GM12892 (cell line): ENCODE measurements around the gene UBLCP1. TPM values are rescaled to one million over a fixed set of nuclear protein-coding genes. Genes with fewer than 3 reads are reported as not detected.
A peak's percentile ranks its signal among the peaks of the same experiment; 100 is the strongest.
"Not testable (repeated sequence)": the region's sequence is repeated elsewhere in the genome, so short reads cannot be mapped to it uniquely, and the experiment has no call there.

Experiments
- DNase-seq: peaks from one replicate; pipeline ENCODE4 v3.0.0; 2011; ENCODE audit not compliant: insufficient read length
- FAIRE-seq: peaks from 2 replicates; lab custom pipeline; 2011; peaks lifted over from hg19 to GRCh38; lab: Jason Lieb, UNC
- POLR2A ChIP-seq: IDR thresholded peaks from 2 replicates; pipeline ENCODE4 v1.6.1; 2011; ENCODE audit warnings: low read depth, low read length, control low read depth
- POLR2AphosphoS5 ChIP-seq: IDR thresholded peaks from 2 replicates; pipeline ENCODE4 v1.6.1; 2011; ENCODE audit warnings: low read depth, low read length, control low read depth
- TAF1 ChIP-seq: IDR thresholded peaks from 2 replicates; pipeline ENCODE4 v1.6.1; 2011; ENCODE audit warnings: low read depth, mild to moderate bottlenecking, control low read depth, low read length, borderline replicate concordance
- polyA plus RNA-seq: library from polyadenylated mRNA; unstranded; fragments of >200 nt; gene quantifications from one replicate; pipeline ENCODE4 v1.2.1, GENCODE V29; 2012; ENCODE audit warnings: missing spikeins, inconsistent platforms; ENCODE audit not compliant: missing spikeins

The UBLCP1 gene, protein sequence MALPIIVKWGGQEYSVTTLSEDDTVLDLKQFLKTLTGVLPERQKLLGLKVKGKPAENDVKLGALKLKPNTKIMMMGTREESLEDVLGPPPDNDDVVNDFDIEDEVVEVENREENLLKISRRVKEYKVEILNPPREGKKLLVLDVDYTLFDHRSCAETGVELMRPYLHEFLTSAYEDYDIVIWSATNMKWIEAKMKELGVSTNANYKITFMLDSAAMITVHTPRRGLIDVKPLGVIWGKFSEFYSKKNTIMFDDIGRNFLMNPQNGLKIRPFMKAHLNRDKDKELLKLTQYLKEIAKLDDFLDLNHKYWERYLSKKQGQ
- polyA plus RNA-seq, result 31.0 TPM

DNA sequence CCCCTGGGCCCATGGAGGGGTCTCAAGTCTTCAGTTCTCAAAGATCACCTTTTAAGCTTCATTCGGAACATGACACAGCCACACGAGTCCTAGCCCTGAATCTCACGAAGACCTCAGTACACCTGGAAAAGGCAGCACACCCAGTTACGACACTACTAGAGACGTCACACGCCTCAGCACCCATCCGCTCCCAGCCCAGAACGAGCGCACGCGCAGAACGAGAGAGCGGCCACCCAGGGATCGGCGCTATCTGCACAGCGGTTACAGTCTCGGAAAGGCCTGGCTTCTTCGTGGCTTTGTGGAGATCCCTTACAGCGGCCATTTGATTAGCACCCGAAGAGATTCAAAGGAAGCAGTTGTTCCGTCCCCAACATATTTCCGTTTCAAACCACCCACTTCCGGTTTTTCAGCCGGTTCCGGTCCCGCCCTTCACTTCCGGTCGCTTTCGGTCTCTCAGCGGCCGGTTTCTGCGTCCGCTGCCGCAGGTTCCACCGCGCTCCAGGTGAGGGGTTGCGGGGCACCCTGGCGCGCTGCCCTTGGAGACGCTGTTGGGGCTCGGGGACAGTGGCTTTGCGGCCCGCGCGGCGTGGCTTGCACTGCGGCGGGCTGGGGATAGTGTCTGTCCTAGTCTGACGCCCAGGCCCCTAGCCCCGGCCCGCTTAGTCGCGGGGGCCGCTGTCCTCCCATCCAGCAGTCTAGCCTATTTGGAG lies at the start of gene UBLCP1:
UBLCP1 (plus strand) TSS at position 432 of the 710 bp plus-strand sequence. CDS start 5,626 bp downstream, outside the sequence.
- FAIRE-seq (peak; percentile 96), DNase-seq (peak; percentile 75)
- peak; percentile 89 for TF ChIP-seq POLR2AphosphoS5
- peak; percentile 87 for TF ChIP-seq POLR2A
- TF ChIP-seq TAF1, result peak; percentile 80

DNA sequence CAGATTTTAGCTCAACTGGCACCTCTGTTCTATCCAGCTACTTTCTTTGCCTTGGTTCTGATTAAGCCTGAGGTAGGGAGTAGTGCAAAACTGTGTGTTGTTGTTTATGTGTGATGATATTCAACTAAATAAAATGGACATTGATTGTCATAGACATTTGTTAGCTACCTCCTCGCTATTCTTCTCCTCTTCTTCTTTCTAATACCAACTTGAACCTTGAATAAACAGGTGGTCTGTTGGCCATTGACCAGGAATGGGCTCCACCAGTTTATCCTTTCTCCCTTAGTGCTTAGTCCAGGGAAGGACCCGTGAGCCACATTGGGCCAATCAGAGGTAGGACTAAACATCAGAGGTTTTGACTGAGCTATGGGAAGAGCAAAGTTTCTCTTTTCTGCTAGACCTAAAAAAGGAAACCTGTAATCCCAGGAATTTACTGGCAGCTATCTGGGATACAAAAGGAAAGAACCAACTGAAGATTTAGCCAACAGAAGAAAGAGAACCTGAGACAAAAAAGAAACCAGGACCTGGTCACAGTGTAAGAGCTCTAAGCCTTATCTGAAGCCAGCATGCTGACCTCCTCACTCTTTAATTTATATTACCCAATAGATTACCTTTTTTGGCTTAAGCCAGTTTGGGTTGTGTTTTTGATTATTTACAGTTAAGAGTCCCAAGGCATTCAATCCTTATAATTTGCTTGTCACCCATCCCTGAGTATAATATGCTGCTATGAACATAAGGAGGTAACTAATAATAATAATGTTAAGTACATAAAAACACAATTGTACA lies 48.4 kb upstream of the UBLCP1 start:
- FAIRE-seq, result no peak
- no peak for TF ChIP-seq POLR2A
- no peak for DNase-seq

DNA sequence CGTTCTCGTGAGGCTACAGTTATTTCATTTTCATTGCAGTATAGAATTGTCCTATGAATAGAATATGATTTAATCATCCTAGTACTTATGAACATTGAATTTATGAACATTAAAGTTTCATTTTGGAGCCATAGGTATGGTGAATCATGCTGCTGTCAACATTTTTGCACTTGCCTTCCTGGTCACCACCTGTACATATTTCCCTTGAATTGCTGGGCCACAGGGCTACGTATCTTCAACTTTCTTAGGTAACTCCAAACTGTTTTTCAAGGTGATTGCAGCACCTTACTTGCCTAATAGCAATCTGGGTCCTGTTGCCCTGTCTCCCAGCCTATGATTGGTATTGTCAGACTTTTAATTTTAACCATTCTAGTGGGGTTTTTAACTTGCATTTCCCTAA lies 47.2 kb upstream of the UBLCP1 start:
- FAIRE-seq (no peak), DNase-seq (no peak)
- TF ChIP-seq TAF1 (no peak), POLR2A (no peak), POLR2AphosphoS5 (no peak)

DNA sequence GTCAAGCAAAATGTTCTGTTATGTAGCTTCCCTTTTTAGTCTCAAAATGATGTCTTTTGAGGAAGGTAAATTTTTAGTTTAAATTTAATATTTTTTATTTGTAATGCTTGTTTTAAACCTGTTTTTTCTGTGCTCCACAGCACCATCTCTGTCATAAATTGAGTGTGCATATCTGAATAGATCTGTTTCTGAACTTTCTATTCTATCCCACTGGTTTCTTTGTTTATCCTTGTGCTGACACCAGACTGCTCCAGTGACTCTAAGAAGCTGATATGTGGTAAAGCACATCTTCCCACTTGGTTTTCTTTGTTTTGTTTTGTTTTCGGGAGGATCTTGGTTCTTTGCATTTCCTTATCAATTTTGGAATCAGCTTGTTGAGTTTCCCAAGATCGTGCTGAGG lies 46.6 kb upstream of the UBLCP1 start:
- no peak for TF ChIP-seq POLR2AphosphoS5
- no peak for TF ChIP-seq TAF1
- TF ChIP-seq POLR2A, result no peak
- no peak for FAIRE-seq
- DNase-seq, result no peak

DNA sequence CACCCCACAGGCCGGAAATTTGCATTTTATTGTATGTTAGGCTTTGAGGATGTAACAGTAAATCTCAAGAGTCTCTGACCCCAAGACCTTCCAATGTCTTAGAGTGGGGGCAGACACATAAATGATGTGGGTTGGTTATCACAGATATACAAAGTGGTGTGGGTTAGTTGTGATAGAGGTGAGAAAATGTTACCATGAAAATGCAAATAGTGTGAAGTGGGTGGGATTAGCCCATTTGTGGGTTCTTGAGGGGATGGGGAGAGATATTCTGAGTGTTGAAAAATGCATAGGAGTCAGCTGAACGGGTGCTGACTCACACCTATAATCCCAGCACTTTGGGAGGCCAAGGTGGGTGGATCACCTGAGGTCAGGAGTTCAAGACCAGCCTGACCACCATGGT lies 45.9 kb upstream of the UBLCP1 start:
- no peak for DNase-seq
- FAIRE-seq, result no peak
- no peak for TF ChIP-seq POLR2AphosphoS5
- TF ChIP-seq POLR2A, result no peak
- TF ChIP-seq TAF1, result no peak

DNA sequence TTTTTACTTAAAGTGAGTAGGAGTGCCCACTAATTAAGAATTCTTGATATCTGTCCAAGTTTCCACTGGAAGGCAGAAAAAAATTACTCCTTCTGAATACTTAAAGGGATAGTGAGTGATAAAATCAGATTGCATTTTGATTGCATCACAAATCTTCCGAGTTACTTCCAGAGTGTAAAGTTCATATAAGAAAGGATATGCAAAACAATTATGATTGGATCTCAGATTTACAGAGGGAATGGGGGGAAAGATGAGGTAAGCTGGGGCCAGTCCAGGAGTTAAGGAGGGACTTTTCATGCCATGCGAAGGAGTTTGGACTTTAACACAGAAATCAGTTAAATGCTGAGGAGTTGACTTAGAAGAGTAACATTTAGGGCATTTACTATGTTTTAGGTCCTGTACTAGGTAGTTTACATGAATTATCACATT lies 44.5 kb upstream of the UBLCP1 start:
- no peak for DNase-seq
- FAIRE-seq, result no peak
- TF ChIP-seq TAF1, result no peak
- TF ChIP-seq POLR2AphosphoS5, result no peak
- TF ChIP-seq POLR2A, result no peak

DNA sequence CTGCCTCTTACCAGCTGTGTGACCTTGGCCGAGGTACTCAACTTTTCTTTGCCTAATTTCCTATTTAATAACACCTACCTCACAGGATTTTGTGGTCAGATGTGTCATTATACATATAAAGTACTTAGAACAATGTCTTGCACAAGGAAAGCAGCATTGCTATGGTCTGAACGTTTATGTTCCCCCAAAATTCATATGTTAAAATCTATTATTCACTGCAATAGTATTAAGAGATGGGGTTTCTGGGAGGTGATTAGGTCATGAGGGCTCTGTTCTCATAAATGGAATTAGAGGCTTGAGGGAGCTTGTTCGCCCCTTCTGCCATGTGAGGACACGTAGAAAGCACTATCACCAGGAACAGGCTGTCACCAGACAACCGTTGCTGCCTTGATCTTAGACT lies 42.9 kb upstream of the UBLCP1 start:
- TF ChIP-seq POLR2AphosphoS5 (no peak), TAF1 (no peak), POLR2A (no peak)
- DNase-seq, result no peak

DNA sequence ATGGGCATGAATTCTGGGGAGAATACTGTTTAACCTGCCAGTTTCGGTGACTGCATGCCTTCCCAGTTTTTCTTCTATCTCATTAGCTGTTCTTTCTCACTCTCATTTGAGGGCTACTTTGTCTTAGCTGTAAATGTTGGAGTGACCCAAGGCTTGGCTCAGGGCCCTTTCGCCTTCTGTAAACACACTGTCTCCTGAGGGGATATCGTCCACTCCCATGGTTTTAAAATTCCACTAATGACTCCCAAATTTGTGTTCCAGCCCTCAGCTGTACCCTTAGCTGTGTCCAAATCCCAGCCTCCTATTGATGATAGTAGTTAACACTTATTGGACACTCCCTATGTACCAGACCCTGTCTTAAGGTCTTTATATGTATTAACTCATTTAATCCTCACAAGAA lies 39.6 kb upstream of the UBLCP1 start:
- FAIRE-seq, result no peak
- TF ChIP-seq TAF1, result no peak
- TF ChIP-seq POLR2AphosphoS5, result no peak
- TF ChIP-seq POLR2A, result no peak
- no peak for DNase-seq

More for the DNA sequence above, 42.9 kb upstream of the UBLCP1 start:
- no peak for FAIRE-seq

DNA sequence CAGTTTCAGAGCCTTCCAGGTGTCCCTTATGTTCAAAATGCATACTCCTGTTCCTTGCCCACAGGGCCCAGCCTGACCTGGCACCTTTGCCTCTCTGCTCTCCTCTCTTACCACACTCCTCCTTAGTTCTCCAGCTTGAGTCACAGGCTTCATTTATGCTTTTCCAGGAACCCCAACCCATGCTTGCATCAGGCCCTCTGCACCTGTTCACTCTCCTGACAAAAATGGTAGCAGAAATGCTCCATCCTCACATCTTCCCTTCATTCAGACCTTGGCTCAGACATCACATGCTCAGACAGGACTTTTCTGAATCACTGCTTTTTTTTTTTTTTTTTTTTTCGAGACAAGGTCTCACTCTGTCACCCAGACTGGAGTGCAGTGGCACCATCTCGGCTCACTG lies 38.6 kb upstream of the UBLCP1 start:
- no peak for TF ChIP-seq TAF1
- no peak for TF ChIP-seq POLR2AphosphoS5
- no peak for TF ChIP-seq POLR2A
- FAIRE-seq (no peak), DNase-seq (no peak)

DNA sequence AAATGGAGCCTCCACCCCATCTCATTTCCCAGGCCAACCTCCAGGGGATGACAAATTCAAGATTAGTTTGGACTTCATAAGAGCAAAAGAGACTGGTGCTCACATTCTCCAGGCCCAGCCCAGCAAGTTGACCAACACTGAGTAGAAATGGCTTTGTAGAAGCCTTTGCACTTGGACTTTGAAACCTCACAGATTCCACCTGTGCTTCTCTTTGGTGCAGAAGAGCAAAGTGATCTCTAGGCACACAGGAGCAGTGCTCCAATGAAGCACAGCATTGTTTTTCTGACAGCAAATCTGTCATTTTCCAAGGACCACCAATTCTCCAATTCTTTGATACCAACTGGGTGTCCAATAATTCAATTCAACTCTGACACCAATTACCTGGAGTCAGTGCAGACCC lies 36.6 kb upstream of the UBLCP1 start:
- TF ChIP-seq POLR2AphosphoS5, result no peak
- TF ChIP-seq TAF1, result no peak
- no peak for TF ChIP-seq POLR2A
- no peak for FAIRE-seq
- no peak for DNase-seq

DNA sequence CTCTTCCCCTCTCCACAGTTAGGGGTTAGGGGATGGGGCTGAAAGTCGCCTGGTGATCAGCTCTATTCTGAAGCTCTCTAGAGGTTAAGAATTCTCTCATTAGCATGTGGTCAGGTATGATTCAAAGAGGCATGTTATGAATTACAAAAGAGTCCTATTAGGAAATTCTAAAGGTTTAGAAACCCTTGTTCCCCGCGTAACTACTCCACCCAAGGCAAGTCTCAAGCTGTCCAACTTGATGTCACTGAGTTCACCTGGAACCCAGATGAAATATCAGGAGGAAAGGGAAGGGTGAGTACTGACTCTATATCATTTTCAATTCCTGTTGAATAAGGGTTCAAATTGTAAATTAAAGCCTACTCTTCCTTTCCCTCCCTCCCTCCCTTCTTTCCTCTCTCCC lies 35.6 kb upstream of the UBLCP1 start:
- DNase-seq, result no peak
- no peak for TF ChIP-seq POLR2AphosphoS5
- no peak for TF ChIP-seq TAF1
- FAIRE-seq, result no peak

DNA sequence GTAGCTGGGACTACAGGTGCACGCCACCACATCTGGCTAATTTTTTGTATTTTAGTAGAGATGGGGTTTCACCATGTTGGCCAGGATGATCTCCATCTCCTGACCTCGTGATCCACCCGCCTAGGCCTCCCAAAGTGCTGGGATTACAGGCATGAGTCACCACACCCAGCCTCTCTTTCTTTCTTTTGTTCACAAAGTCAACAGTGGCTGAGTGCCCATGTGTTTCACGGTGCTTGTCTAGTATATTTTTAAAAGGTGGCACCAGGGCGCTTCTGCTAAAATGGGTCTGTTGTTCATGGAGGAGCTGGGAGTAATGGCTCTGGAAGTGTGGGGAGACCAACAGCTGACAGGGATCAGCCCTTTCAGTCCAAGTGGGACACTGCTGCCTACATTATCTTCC lies 35.0 kb upstream of the UBLCP1 start:
- FAIRE-seq, DNase-seq: not testable (repeated sequence)
